NOMO-1 (cell line): ENCODE measurements around the gene PPOX.
A peak's percentile ranks its signal among the peaks of the same experiment; 100 is the strongest.

ENCODE experiments used
- DNase-seq, 2 experiments: peaks; one replicate each; lab custom pipeline; 2025; ENCODE audit not compliant: unreplicated experiment in 2 of 2; lab: John Stamatoyannopoulos, UW

Gene PPOX

GRCh38 chr1:161165742-161166668 lies at the start of gene PPOX:
TSS of gene PPOX (plus strand) at chr1:161166426. CDS start at chr1:161166848, 422 bp downstream.
- DNase-seq = peak; percentile 97 to 99

- peak; percentile 77 to 86 for DNase-seq
Measured at GRCh38 chr1:161117759-161118581, 48.3 kb upstream of the PPOX start, which contains the start of the genes NIT1 and PFDN2. TSS of gene NIT1 (plus strand) at chr1:161118105. CDS start at chr1:161118177, 72 bp downstream. TSS of gene PFDN2 (minus strand) at chr1:161118037. CDS start at chr1:161118026, 11 bp downstream.

- peak in 1 of 2 experiments; percentile 7 for DNase-seq
Measured at GRCh38 chr1:161119092-161119903, 46.9 kb upstream of the PPOX start.

- DNase-seq = no peak
Measured at GRCh38 chr1:161121042-161121650, 45.1 kb upstream of the PPOX start.

- peak; percentile 62 to 68 for DNase-seq
Measured at GRCh38 chr1:161121834-161122233, 44.4 kb upstream of the PPOX start.

GRCh38 chr1:161122967-161123366 lies 43.3 kb upstream of the PPOX start:
- DNase-seq = no peak

- peak in 1 of 2 experiments; percentile 14 for DNase-seq
Measured at GRCh38 chr1:161127649-161128048, 38.6 kb upstream of the PPOX start.

- no peak for DNase-seq
Measured at GRCh38 chr1:161128591-161129420, 37.4 kb upstream of the PPOX start.

GRCh38 chr1:161130266-161130665 lies 36.0 kb upstream of the PPOX start:
- no peak for DNase-seq

GRCh38 chr1:161131523-161132409 lies 34.5 kb upstream of the PPOX start:
- DNase-seq = no peak

- peak; percentile 95 to 99 for DNase-seq
Measured at GRCh38 chr1:161132410-161133219, 33.6 kb upstream of the PPOX start, which contains the start of gene DEDD. TSS of gene DEDD (minus strand) at chr1:161132667. CDS start at chr1:161124462, 8,205 bp downstream.

- DNase-seq = peak in 1 of 2 experiments; percentile 57
Measured at GRCh38 chr1:161133220-161133740, 32.9 kb upstream of the PPOX start.

- no peak for DNase-seq
Measured at GRCh38 chr1:161137881-161138280, 28.3 kb upstream of the PPOX start.

- DNase-seq = peak in 1 of 2 experiments; percentile 15
Measured at GRCh38 chr1:161138431-161138830, 27.8 kb upstream of the PPOX start.

GRCh38 chr1:161139766-161140165 lies 26.5 kb upstream of the PPOX start:
- peak in 1 of 2 experiments; percentile 42 for DNase-seq

GRCh38 chr1:161140755-161141400 lies 25.3 kb upstream of the PPOX start:
- no peak for DNase-seq
